Thyroid gland (tissue), 4 donors: ENCODE data around the gene LAMC2.

Experiments used
- POLR2A ChIP-seq, 2 donors: fragments of 450-650 bp; IDR thresholded peaks; one replicate each; pipeline ENCODE4 v1.6.1; 2017; ENCODE audit warnings: antibody characterized with exemption in 2 of 2, mild to moderate bottlenecking in 2 of 2, moderate library complexity in 1 of 2
- TF ChIP-seq, protein P1 (sequence below), 6 experiments: fragments of 200-600 bp in 3 of 6; fragments of 450-650 bp in 3 of 6; sonication (generic) in 3 of 6; IDR thresholded peaks; one replicate each; pipeline ENCODE4 v1.5.1; 2016 to 2019; ENCODE audit warnings: antibody characterized with exemption in 6 of 6, mild to moderate bottlenecking in 2 of 6, inconsistent platforms in 1 of 6, moderate library complexity in 1 of 6

DNA sequence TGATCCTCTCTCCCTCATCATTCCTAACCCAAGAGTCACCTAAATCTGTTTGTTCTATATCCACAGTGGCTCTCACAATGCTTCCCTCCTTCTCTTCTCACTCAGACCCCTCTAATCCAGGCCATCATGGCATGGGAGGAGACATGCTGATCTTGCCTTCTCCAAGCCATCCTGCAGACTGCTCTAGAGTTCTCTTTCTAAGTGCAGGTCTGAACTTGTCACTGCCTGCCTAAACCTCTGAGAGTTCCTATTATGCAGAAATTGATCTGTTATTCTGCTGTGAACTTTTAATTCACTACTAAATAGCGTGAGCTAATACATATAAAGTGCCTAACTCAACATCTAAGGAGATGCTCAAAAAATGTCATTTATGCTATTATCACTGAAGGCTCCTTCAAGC, 26.8 kb downstream of the LAMC2 start:
- TF ChIP-seq, protein P1, sequence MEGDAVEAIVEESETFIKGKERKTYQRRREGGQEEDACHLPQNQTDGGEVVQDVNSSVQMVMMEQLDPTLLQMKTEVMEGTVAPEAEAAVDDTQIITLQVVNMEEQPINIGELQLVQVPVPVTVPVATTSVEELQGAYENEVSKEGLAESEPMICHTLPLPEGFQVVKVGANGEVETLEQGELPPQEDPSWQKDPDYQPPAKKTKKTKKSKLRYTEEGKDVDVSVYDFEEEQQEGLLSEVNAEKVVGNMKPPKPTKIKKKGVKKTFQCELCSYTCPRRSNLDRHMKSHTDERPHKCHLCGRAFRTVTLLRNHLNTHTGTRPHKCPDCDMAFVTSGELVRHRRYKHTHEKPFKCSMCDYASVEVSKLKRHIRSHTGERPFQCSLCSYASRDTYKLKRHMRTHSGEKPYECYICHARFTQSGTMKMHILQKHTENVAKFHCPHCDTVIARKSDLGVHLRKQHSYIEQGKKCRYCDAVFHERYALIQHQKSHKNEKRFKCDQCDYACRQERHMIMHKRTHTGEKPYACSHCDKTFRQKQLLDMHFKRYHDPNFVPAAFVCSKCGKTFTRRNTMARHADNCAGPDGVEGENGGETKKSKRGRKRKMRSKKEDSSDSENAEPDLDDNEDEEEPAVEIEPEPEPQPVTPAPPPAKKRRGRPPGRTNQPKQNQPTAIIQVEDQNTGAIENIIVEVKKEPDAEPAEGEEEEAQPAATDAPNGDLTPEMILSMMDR (IDR thresholded peaks at IDR 0.05), result no peak
- no peak for TF ChIP-seq POLR2A (IDR thresholded peaks at IDR 0.05)
